Activated CD8-positive, alpha-beta memory T cell treated with anti-CD3 and anti-CD28 coated beads, Interleukin-2, amount 50 U/mL, for 24 hours (primary cell): Measurements from ENCODE around the gene TERB1.

ENCODE experiments used
- DNase-seq: peaks from one replicate; pipeline ENCODE4 v3.0.0-alpha.2; 2020; ENCODE audit errors: extremely low read depth

The TERB1 gene

GRCh38 chr16:66801320-66802105 lies at the start of gene TERB1:
Gene TERB1, minus strand, starts transcription at chr16:66801584. Its CDS starts 4,786 bp downstream, at chr16:66796798.
- no peak for DNase-seq

- no peak for DNase-seq
These were observed 48.9 kb upstream of the TERB1 start for GRCh38 chr16:66850115-66850815.

- no peak for DNase-seq
These were observed 48.2 kb upstream of the TERB1 start for GRCh38 chr16:66849549-66849948.

GRCh38 chr16:66849021-66849420 lies 47.6 kb upstream of the TERB1 start:
- DNase-seq = no peak

GRCh38 chr16:66848172-66848571 lies 46.8 kb upstream of the TERB1 start:
- DNase-seq = no peak

GRCh38 chr16:66847533-66848067 lies 46.2 kb upstream of the TERB1 start:
- no peak for DNase-seq

- no peak for DNase-seq
These were observed 45.4 kb upstream of the TERB1 start for GRCh38 chr16:66846831-66847230.

- no peak for DNase-seq
These were observed 44.9 kb upstream of the TERB1 start for GRCh38 chr16:66846266-66846665.

- DNase-seq = no peak
These were observed 44.4 kb upstream of the TERB1 start for GRCh38 chr16:66845791-66846221.

- DNase-seq = no peak
These were observed 43.7 kb upstream of the TERB1 start for GRCh38 chr16:66845080-66845410.

- no peak for DNase-seq
These were observed 43.1 kb upstream of the TERB1 start, which contains the start of gene CA7 for GRCh38 chr16:66844342-66845079. Gene CA7, plus strand, starts transcription at chr16:66844414. Its CDS starts 74 bp downstream, at chr16:66844488.

GRCh38 chr16:66844009-66844341 lies 42.6 kb upstream of the TERB1 start:
- DNase-seq = no peak

GRCh38 chr16:66843191-66843590 lies 41.8 kb upstream of the TERB1 start:
- no peak for DNase-seq

GRCh38 chr16:66842765-66843164 lies 41.4 kb upstream of the TERB1 start:
- no peak for DNase-seq

- no peak for DNase-seq
These were observed 40.0 kb upstream of the TERB1 start for GRCh38 chr16:66841366-66841765.

GRCh38 chr16:66840883-66841282 lies 39.5 kb upstream of the TERB1 start:
- no peak for DNase-seq

GRCh38 chr16:66834746-66835145 lies 33.4 kb upstream of the TERB1 start:
- DNase-seq = no peak

- DNase-seq = no peak
These were observed 31.4 kb upstream of the TERB1 start for GRCh38 chr16:66832661-66833305.

GRCh38 chr16:66832190-66832589 lies 30.8 kb upstream of the TERB1 start:
- DNase-seq = no peak

- DNase-seq = peak; percentile 58
These were observed 29.3 kb upstream of the TERB1 start, which contains the start of gene NAE1 for GRCh38 chr16:66830422-66831404. Gene NAE1, minus strand, starts transcription at chr16:66830976. Its CDS starts 77 bp downstream, at chr16:66830899.
